DMS153 (cell line): Measurements from ENCODE around the gene SART3.

Experiments used
- DNase-seq: peaks from one replicate; lab custom pipeline; 2025; lab: John Stamatoyannopoulos, UW

Gene SART3

GRCh38 chr12:108560752-108561719 lies at the start of gene SART3:
Gene SART3 (minus strand): TSS chr12:108561173. CDS start chr12:108561154, 19 bp downstream.
- peak; percentile 86 for DNase-seq

- DNase-seq: no peak
Observed at GRCh38 chr12:108610336-108610815, 49.4 kb upstream of the SART3 start.

GRCh38 chr12:108609537-108610335 lies 48.8 kb upstream of the SART3 start:
- no peak for DNase-seq

- DNase-seq: no peak
Observed at GRCh38 chr12:108608616-108609015, 47.6 kb upstream of the SART3 start.

- DNase-seq: no peak
Observed at GRCh38 chr12:108607981-108608600, 47.1 kb upstream of the SART3 start.

- no peak for DNase-seq
Observed at GRCh38 chr12:108606492-108606891, 45.5 kb upstream of the SART3 start.

- no peak for DNase-seq
Observed at GRCh38 chr12:108605690-108606406, 44.9 kb upstream of the SART3 start.

GRCh38 chr12:108605000-108605689 lies 44.2 kb upstream of the SART3 start:
- no peak for DNase-seq

GRCh38 chr12:108604208-108604941 lies 43.4 kb upstream of the SART3 start:
- DNase-seq: no peak

- no peak for DNase-seq
Observed at GRCh38 chr12:108603743-108604142, 42.8 kb upstream of the SART3 start.

GRCh38 chr12:108602976-108603704 lies 42.2 kb upstream of the SART3 start:
- no peak for DNase-seq

- no peak for DNase-seq
Observed at GRCh38 chr12:108602209-108602705, 41.3 kb upstream of the SART3 start.

GRCh38 chr12:108600702-108601007 lies 39.7 kb upstream of the SART3 start:
- DNase-seq: no peak

- DNase-seq: no peak
Observed at GRCh38 chr12:108599948-108600701, 39.2 kb upstream of the SART3 start.

GRCh38 chr12:108599541-108599940 lies 38.6 kb upstream of the SART3 start:
- DNase-seq: no peak

GRCh38 chr12:108598553-108599250 lies 37.7 kb upstream of the SART3 start:
- no peak for DNase-seq

GRCh38 chr12:108597559-108598471 lies 36.8 kb upstream of the SART3 start, which contains the start of gene TMEM119:
Gene TMEM119 (minus strand): TSS chr12:108598084. CDS start chr12:108592383, 5,701 bp downstream.
- DNase-seq: no peak
